GM19372 (cell line): ENCODE measurements around the gene SPATS2L.

Source experiments
- ATAC-seq: cut with Tn5 transposase; IDR thresholded peaks from one replicate; pipeline ENCODE4 v1.9.1; 2021; ENCODE audit warnings: mild to moderate bottlenecking, low read depth, moderate library complexity; ENCODE audit not compliant: unreplicated experiment

Gene SPATS2L

DNA sequence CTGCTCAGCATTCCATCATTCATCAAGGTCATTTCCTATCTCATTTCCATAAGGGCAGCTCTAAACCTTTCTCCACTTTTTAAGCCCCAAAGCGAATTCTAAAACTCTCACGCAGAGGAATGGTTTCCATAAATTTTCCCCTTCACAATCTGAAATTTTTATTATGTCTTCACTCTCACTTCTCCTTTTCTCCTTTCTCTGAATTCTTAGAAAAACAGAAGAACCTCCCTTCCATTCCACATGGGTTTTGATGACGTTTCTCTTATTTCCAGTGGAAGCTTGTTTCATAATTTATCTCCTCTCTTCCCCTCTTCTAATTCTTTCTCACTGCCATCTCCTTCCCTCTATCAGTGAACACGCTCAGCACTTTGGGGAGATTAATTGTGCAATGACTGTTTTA is 97.3 kb downstream of the SPATS2L start:
- ATAC-seq, result no peak

DNA sequence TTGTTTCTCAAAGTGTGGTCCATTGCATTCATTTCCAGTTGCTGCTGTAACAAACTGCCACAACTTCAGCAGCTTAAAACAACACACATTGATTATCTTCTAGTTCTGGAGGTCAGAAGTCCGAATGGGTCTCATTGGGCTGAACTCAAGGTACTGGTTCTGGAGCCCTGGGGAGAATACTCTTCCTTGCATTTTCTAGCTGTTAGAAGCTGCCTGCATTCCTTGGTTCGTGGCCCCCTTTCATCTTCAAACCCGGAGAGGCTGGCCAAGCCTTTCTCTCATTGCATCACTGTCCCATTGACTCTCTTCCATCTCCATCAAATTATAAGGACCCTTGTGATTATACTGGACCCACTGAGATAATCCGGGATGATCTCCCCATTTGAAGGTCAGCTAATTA is 98.1 kb downstream of the SPATS2L start:
- ATAC-seq, result no peak

DNA sequence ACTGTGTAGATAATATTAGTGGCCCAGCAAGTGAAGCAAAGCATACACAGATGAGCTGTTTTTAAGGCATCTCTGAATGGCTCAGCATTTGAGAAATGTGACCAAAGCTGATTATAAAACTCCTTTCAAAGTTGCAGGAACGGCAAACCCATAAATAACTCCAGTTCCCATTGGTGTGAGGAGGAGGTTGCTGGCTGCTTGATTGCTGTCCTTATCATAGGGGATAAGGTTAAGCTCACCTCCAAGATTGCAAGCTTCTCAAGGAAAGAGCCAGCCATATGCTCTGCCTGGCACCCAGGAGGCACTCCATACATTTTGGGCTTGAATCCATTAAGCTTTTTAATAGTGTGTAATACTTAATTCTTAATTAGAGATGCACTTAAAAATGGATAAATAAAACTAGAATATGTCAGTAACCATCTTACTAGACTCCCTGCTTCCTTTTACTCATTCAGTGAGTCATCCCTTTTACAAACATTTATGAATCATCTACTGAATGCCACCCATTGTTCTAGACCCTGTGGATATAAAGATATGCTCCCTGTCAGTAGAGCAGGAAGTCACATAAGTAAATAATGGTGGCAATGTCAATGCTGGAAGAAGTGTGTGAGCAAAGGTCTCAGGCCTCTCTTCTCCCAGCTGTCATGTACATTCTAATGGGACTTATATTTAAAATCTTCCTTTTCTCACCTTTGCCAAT is 99.3 kb downstream of the SPATS2L start:
- no peak for ATAC-seq

DNA sequence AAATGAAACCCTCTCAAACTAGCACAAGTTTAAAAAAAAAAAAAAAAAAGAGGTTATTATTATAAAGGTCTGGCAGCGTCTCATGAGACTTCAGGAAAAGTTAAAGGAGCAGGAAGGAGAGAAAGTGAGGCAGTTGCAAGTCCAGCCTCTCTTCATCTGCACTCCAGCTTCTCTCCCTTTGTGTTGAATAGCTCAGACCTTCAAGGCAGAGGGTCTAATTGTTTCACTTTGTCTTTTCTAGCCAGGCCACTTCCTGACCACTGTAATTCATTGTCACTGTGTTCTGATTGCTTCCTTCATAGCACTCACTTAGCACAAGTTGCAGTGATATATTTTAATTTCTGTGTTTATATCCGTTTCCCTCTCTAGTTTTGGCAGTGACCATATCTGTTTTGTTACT is 99.9 kb downstream of the SPATS2L start:
- peak; percentile 81 for ATAC-seq

DNA sequence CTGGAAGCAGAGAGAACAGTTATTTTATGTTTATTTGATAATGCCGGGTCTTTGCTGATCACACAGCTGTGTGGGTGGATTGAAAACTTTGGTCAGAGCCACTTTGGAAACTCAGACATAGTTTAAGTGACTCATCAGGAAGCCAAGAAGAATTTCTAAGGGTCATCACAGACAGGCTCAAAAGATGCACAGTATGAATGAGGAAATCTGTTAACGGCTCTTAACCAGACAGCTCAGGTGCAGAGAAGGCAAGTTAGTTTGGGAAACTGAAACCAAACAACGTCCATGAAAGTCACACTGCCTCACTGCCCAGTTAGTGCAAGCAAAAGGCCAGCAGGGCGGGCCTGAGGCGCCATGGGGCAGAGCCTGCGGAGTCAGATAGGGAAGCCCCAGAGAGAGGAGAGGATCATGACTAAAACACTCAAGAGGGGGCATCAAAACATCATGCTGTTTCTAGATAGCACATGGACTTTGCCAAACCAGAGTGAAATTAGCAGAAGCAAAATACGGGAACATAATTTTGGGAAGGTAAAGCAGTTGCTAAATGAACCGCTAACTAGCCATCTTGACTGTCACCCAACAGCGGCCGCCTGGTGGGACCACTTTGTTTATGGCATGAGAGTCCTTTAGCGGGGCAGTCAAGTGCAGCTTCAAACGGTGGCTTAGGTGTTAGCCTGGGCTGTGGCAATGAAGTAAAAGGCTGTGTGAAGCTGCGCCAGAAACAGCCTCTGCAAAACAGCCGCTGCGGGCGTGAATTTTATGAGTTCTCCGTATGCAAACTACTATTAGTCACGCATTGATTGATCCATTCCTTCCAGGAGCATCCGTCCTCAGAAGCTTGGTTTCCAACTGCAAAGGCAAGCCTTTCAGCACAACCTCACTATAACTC is 102.2 kb downstream of the SPATS2L start:
- ATAC-seq, result no peak

DNA sequence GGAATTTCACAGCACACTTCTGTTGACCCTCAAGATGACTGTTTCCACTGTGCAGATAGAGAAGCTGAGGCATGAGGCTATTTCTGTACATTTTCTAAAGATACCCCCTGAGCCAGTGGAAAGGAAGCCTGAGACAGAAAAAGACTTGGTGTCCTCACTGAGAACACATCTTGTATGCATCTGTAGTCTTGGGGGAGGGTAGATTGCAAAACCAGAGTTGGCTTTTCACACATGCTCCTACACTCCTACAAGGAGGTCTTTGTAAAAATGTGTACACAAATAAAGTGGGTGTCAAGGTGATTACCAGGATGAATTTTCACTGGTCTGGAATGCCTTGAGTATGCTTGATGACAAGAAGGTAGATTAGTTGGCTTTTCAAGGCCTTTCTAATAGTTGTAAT is 105.3 kb downstream of the SPATS2L start:
- ATAC-seq, result no peak

DNA sequence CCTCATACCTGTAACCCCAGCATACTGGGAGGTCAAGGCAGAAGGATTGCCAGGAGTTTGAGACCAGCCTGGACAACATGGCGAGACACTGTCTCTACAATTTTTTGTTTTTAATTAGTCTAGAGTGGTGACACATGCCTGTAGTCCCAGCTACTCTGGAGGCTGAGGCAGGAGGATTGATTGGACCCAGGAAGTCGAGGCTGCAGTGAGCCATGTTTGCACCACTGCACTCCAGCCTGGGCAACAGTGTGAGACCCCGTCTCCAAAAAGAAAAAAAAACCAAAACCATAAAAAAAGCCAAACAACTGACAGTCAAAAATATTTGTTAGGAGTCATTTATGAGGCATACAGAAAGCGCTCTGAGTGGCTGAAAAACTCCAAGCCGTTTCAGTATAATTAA is 107.9 kb downstream of the SPATS2L start:
- ATAC-seq, result no peak

DNA sequence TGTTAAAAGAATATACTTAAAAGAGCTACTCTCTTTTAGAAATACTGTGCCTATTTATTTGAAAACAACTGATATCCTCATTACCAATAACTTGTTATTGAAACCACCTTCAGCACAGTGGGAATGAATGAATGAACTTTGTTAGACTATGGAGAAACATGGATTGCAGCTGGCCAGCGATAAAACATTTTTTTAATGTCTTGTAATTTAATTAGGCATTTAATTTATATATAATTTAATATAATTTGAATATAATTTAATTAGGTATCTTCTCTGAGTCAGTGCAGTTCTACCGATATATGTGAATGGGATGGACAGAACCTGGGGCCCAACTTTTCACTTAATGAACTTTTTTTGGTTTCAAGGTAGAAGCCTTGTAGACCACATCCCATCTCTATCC is 109.0 kb downstream of the SPATS2L start:
- no peak for ATAC-seq

DNA sequence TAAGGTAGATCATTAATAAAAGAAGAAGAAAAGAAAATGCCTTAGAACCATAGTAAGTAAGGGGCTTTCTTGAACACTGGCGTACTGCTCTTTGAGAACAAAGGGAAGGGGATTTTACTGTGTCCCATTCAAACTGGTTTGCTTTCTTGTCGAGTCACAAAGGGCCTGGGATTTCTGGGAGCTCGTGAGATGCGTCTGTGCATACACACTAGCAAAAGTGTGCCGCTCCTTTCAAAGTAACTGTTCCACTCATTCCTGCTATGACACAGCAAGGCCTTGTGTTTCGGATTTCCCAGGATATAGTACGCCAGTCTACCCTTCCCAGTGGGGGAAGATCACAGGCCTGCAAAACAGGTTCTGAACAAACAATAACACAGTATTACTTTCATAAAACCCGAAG is 110.4 kb downstream of the SPATS2L start:
- ATAC-seq, result no peak

DNA sequence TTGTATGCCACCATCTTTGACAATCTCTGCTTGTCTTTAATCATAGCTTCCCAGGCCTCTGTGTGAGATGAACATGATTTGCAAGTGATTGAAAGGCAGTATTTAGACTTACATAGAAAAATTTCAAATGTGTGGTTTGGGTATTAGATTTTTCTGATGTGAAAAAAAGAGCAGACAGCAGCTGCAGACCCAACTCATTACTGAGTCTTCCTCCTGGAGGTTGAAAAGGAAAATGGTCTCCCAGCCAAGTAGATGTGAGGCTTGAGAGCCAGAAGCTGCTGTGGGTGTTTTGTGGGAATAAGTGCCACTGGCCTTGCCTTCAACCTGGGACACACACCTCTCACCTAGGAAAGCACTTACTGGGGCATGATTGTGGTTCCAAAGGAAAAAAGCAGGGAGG is 110.9 kb downstream of the SPATS2L start:
- no peak for ATAC-seq

DNA sequence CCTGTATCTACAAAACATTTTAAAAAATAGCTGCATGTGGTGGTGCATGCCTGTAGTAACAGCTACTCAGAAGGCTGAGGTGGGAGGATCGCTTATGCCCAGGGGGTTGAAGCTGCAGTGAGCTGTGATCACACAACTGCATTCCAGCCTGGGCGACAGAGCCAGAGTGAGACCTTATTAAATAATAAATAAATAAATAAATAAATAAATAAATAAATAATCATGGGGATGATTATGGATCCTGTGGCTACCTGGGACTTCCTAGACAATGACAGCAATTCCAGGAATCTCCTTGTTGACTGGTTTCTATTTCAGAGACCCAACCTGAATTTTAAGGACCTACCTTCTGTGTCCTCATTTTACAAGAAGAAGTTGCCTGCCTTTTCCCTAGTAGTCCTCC is 111.9 kb downstream of the SPATS2L start:
- no peak for ATAC-seq

DNA sequence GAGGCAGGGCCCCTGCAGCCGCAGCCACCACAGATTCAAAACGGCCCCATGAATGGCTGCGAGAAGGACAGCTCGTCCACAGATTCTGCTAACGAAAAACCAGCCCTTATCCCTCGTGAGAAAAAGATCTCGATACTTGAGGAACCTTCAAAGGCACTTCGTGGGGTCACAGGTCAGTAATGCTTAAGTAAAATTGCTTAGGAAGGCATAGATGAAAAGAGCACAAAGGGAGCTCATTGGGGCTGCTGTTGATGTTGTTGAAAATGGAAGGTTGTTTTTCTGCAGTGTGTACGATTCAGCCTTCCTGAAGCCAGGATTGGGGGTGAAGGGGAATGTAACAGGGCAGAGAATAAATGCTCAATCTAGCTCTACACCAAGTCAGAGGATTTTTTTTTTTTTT is 112.8 kb downstream of the SPATS2L start:
- no peak for ATAC-seq

DNA sequence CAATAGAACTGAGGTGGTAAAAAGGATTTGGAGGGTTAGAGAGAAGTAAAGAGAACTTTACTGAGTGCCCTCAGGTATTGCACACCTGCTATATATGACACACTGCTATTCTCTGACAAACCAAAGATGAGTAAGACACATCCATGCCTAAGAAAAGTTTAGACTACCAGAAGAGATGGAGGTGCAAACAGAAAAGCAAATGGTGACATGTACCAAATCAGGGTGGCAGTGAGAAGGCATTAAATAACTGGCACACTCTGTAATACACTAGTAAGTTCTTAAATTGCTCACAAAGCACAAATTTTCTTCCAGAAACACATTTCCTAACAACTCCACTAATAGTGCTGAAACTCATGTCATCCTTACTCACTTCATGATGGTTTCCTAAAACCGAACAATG is 114.8 kb downstream of the SPATS2L start:
- no peak for ATAC-seq

DNA sequence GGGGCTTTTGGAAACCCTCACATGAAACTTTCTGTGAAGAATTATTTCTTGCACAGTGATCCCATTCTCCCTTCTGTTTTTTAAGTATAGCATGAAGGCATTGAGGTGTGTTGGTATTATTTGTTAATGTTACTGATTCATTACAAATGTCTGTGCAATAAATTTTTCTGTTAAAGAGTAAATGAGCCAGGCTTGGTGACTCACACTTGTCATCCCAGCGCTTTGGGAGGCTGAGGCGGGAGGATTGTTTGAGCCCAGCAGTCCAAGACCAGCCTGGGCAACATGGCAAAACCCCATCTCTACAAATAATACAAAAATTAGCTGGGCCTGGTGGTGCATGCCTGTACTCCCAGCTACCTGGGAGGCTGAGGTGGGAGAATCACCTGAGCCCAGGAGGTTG is 115.6 kb downstream of the SPATS2L start:
- ATAC-seq, result no peak

DNA sequence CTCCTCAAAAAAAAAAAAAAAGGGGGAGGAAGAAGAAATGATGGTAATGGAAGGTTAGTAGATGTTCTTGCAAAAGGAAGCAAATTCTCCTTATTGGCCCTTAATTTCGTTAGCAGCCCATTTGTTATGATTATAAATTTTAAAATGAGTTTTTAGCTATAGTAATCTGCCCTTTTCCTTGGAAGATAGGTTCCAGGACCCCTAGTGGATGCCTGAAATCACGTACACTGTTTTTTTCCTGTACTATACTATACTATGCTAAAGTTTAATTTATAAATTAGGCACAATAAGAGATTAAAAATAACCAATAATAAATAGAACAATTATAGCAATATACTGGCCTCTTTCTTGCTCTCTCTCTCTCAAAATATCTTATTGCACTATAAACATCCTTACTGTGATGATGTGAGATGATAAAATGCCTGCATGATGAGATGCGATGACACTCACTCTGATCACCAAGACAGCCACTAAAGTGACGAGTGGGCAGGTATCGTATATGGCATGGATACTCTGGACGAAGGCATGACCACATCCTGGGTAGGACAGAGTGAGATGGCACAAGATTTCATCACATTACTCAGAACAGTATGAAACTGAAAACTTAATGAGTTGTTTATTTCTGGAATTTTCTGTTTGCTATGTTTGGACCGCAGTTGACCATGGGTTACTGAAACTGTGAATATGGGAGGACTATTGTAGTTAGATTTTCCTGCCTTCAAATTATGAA is 116.2 kb downstream of the SPATS2L start:
- no peak for ATAC-seq

DNA sequence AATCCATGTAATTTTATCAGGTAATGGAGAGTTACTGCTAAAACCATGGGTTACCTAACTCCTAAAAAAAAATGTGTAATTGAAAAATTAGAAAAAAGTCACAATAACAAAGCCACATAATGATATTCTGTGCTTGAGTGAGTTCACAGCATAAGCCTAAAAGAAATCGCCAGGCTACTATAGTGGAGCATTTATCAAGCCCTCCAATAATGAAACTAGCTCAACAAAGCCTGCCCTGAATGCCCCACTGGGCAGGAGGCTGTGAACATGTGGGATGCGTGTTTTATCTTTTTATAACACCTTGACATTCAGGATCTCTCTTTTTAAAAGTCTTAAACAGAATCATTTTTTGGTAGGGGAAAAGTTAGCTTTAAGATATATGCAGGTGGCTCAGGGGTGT is 117.0 kb downstream of the SPATS2L start:
- no peak for ATAC-seq

DNA sequence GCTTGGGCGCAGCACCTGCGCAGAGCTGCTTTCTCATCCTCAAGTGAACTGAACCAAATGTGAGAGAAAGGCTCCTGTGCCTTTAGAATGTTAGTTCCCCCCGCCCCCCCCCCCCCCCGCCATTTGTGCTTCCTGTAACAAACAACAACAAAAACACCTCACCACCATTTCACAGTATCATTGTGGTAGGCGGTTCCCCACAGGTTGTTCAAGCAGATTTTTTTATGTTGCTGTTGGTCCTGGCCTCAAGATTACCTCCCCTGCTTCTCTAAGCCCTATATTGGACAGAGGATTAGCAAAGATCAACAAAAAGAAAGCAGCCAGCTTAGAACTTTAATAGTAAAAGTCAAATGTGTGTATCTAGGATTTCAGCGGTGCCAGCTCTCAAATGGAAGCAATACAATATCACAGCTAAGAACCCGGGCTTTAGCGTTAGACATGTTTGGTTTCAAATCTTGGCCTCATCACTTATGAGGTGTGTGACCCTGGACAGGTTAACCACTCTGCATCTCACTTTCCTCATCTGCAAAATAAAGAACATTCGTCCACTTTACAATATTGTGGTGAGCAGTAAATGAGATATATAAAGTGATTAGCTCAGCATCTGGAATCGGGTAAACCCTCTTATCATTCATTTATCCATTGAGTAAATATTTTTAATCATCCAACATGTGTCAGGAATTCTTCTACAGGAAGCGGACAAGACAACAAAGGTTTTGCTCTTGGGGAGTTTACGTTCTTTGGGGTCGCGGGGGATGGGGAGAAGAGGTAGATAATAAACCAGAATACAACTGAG is 118.7 kb downstream of the SPATS2L start:
- no peak for ATAC-seq

DNA sequence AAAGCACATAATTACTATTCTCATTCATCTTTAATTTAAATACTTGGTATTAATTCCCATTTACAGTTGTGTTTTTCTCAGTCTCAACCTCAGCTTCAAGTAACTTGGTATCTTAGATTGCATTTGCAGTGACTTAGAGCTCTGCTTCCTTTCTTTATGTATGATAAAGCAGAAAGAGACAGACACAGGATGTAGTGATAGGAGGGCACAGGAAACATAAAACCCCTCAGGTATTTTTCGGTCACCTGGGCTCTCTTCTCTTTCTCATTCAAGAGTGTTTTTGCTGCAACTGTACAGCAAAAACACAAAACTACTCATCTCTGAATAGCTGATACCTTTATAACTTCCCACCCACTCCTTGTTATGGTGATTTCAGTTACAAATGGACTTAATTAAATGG is 120.3 kb downstream of the SPATS2L start:
- no peak for ATAC-seq

DNA sequence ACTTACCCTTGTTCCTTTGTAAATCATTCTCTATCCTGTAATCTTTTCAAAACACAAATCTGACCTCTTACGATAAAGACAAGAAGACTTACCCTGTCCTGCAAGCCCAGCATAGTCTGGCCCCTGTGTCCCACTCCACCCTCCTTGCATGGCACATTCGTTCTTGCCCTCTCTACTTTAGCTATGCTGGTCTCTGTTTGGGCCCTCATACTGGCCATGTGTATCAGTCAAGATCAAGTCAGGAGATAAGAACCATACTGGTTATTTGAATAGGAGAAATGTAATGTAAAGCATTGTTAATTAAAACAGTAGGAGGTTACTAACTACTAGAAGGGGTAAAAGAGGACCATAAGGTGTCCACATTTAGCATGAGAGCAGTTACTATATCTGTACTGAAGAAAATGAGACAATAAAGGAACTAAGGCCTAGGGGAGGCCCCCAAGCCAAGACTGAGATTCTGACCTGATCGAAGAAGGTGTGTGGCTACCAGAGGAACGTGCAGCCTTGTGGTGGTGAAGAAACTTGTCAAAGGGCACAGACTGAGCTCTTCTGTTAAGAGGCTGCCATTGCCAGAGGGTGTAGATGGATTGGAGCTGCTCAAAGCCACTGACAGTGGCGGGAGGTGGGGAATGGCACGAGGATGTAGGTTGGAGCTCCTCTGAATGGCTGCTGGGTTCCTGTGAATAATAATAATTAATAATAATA is 122.6 kb downstream of the SPATS2L start:
- ATAC-seq, result peak; percentile 79

DNA sequence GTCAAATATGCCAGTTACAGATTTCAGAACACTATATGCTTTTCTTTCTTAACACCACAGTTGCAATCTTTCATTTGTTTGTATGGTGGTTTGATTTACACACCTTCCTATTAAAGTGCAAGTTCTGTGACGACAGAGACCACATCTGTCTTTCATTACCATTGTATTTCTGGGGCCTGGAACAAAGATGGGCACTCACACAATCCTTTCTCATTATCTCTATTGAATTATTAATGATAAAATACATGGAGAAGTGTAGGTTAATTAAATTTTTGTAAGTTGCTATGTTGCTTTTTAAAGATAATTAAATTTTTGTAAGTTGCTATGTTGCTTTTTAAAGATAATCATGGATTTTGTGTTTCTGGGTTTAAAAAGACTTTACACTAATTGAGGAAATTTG is 123.5 kb downstream of the SPATS2L start:
- ATAC-seq, result no peak
